ENCODE results near the gene AHI1.

The AHI1 gene
- long read RNA-seq, donor 1, partial matches to known transcripts: 5 of 5 reads
- long read RNA-seq, donor 1, other reads (novel, unspliced or antisense): 0 of 5 reads
- long read RNA-seq, donor 2, partial matches to known transcripts: 0 of 1 reads
- long read RNA-seq, donor 2, other reads (novel, unspliced or antisense): 0 of 1 reads
- long read RNA-seq, donor 3, partial matches to known transcripts: 0 of 1 reads
- long read RNA-seq, donor 3, other reads (novel, unspliced or antisense): 0 of 1 reads
- long read RNA-seq, donor 4, transcript AHI1-209 (3 exons, 900 nt): major isoform, 6 of 12 reads
- long read RNA-seq, donor 4, partial matches to known transcripts: 5 of 12 reads
- long read RNA-seq, donor 4, other reads (novel, unspliced or antisense): 0 of 12 reads
- long read RNA-seq, donor 5, full-length matches to known transcripts: 2 of 2 reads
- long read RNA-seq, donor 5, partial matches to known transcripts: 0 of 2 reads
- long read RNA-seq, donor 5, other reads (novel, unspliced or antisense): 0 of 2 reads
- long read RNA-seq, donor 6: 0 reads
- long read RNA-seq, donor 7, partial matches to known transcripts: 0 of 4 reads
- long read RNA-seq, donor 7, other reads (novel, unspliced or antisense): 0 of 4 reads
- long read RNA-seq, donor 8, partial matches to known transcripts: 5 of 7 reads
- long read RNA-seq, donor 8, other reads (novel, unspliced or antisense): 0 of 7 reads

DNA sequence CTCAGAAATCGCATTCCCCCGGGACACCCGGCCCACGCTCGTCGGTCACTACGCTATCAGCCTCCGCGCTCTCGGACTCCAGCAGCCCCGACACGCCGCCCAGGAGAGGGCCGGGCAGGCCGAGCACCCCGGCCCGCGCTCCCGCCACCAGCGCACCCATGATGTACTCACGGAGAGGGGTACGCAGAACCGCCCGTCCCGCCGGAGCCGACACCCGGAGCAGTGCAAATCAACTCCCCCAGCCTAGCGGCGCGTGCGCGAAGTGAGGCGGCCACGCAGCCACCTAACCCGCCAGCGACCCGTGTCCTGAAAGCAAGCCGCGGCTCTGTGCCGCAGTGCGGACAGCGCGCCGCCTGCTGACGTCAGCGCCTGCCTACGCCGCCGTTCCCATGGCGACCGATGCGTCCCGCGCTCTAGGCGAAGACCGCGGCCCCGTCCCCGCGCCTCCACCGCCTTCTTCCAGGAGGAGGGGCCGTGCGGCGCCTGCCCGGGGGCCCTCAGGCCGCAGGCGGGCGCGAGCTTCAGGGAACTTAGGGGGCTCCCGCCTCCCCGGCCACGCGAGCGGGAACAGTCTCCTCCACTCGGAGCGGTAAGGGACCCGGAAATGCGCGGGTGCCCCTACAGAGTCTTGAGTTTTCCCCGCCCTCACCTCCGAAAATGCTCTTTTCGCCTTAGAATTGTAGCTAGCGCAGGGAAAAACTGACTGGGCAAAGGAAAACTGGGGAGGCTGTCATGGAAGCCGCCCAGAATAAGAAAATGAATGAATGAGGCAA is at the start of gene AHI1:
Gene AHI1, minus strand, starts transcription at position 329 of the 773 bp plus-strand sequence. CDS start 5,503 bp downstream, outside the sequence.
- peak; percentile 98 for DNase-seq

DNA sequence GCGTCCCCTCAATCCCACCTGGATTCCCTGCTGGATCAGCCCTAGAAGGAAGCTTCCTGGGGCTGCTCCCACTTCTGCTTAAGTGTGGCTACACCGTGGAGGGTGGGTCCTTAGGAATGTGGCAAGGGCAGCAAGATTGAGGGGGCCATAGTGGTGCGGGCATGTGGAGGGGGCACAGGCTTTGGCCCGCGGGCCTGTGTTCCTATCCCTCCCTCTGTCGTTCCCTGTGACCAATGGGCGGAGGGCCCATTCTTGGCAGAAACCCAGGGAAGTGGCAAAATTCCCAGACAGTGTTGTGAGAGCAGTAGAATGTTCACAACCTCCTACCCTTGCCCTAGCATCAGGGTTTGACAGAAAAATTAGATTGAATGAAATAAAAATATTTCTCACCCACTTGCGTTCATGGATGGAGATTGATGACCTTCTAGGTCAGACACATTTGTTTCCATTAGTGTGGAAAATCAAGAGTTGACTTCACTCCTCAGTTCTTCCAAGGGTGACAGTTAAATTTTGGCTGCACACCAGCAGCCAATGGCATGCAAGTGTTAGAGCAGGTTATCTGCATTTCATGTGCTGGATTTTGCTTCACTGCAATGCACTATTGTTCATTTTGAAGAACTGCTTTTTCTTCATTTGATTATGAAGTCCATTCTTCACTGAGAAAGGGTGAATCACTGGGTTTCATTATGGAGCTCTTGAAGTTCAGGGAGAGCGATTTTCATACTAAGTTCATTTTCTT is 49.3 kb upstream of the AHI1 start:
- DNase-seq: no peak

DNA sequence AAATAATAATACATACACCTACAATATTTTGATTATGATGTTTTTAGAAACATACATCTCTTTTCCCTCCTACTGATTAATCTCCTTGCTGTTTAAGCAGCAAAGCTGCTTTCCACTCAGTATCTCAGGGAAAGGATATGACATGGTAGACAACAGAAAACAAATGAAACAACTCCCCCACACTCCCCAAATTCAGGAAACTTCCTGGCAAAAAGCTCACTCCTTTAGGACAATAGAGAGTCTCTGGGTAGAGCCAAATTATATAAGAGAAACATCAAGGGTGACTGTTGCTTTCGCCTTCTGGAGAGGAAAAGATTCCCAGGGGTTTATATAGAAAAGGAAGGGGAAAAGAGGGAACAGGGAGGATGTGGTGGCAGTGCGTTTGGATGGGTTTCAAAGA is 48.7 kb upstream of the AHI1 start:
- DNase-seq: no peak

DNA sequence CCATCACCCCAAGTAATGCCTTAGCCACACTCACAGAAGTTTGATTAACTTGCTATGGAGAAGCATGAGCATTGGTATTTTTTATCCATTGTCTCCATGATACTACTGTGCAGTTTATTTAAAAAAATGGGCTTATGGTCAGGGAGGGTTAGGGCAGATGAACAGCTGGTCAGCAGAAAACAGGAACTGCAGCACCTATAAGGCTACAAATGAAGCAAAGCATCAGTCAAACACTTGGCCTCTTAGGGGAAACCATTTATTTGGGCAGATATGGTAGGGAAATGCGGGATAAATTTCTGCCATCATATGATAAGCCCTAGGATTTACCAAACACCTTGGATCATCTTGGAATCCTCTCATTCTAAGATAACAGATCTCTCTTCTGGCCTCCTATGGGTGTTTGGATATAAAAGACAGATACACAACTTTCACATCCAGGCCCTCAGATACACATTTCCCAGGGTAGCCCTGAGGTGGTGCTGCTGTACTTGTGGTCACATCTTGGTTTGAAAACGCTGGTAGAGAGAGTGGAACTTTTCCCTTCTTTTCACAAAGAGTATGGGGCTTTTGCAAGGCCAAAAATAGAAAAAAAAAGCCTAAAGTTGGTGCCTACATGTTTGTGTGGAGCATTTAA is 42.8 kb upstream of the AHI1 start:
- DNase-seq: no peak

DNA sequence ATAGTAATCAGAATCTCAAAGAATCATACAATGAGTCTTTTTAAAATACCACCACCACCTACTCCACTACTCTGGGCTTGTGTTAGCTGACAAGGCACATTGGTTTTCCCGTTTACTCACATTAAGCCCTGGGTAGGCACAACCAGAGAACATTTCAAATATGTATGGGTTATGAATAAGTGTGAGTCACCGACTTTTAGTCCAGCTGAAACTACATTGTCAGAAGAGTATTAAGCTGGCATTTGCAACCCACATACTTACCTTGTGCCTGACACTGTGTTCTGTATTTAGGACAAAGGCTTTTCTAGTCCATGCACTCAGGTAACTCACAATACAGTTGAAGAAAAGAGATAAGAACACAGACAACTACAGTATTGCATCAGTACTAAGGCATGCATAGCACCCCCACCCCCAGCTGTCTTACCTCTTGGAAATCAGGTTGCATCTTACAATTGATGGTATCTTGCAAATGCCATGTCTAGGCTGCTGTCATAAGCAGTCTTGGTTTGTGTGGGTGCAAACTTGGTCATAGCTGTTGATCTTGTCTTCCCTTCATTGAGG is 40.3 kb upstream of the AHI1 start:
- no peak for DNase-seq

DNA sequence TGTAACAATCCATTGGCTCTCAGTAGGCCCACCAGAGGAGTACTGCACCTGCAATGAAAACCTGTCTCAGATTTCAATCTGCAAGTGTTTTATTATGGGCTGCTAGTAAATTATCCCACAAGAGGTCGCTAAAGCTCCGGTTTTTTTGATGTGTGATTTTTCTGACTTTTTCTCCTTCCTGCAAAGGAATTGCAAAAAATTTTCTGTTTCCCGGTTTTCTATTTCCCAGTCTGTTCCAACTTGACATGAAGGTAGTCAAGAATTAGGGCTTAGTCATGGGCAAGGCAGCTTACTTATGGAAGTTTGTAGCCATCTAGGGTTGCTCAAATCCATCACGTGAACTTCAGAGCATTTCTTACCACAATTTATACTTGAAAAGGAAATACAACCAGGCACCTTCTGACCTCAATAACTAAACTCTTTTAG is 38.5 kb upstream of the AHI1 start:
- peak; percentile 51 for DNase-seq

DNA sequence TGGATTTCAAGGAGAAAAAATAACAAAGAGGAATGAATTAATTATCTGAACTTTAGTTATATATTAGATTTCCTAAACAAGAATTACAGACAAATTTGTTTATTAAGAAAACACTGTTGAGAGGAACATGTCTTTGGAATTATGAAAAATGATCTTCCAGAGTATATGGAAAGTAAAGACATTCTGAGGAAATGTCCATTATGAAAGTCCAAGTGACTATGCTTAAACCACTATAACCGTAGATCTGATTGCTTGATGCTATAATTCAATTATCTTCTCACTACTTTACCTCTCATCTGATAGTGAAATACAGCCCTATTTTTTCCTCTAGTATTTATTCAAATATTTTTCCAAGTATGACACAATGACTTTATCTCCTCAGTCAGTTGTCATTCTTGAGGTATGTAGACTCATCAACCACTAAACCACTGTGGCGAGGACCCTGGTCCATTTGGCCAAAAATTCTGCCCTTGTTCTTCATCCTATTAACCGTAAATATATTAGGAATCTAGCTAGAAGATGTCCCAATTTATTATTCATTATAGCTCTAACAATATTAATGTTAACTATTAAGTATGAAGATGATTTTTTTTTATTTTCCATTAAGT is 37.3 kb upstream of the AHI1 start:
- DNase-seq: no peak

DNA sequence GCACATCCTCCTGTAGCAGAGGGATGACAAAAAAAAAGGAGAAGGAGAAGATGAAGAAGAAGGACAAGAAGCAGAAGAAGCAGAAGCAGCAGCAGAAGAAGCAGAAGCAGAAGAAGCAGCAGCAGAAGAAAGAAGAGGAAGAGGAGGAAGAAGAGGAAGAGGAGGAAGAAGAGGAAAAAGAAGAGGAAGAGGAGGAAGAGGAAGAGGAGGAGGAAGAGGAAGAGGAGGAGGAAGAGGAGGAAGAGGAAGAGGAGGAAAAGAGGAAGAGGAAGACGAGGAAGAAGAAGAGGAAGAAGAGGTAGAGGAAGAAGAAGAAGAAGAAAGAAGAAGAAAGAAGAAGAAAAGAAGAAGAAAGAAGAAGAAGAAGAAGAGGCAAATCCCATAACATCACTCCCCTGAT is 35.0 kb upstream of the AHI1 start:
- DNase-seq: no peak

DNA sequence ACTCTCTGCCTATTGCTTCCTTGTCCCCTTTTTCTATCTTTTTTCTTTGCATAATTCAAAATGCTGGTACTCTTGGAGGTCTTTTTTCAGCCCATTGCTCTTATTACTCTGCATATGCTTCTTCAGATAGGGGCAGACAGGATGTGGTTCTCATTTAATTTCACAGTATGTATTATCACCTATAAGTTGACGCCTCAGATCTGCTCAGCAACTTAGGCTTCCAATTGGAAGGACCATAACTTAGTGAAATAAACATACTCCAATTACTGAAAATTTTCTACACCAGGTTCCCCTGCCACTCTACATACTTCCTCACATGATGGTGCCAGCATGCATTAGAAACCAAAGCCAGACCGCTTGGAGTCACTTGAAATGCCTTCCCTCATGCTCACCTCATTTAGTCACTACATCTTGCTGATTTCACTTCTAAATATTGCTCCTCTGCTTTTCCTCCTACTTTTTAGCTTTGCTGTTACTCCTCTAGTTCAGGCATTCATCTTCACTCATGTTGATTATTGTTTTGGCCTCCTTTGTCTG is 34.5 kb upstream of the AHI1 start:
- DNase-seq: no peak

DNA sequence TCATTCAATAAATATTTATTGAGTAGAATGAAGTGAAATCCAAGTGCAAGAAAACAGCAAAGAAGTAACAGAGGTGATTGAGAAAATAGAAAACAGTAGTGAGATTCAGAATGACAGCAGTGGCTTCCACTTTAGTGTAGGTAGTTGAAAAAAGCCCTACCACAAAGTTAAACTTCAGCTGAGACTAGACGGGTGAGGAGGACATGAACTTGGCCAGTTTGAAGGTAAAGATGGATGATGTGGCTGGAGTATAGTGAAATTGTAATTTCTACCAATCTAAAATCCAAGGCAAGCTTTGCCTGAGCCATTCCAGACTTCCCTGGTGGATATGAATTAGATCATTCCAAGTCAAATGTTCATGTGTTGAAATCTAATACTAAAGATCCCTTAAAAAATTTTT is 32.6 kb upstream of the AHI1 start:
- no peak for DNase-seq

DNA sequence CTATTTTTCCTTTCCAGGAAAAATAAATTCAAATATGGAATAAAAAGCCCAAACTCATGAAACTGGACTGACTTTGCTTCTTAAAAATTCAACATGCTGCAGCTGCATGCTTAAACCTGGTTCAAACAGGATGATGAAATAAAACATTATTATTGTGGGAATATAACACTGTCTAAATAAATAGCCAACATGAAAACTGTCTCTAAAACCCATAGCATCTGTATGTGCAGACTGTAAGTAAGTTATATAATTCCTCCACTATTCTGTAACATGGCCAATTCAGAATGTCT is 30.4 kb upstream of the AHI1 start:
- DNase-seq: no peak

DNA sequence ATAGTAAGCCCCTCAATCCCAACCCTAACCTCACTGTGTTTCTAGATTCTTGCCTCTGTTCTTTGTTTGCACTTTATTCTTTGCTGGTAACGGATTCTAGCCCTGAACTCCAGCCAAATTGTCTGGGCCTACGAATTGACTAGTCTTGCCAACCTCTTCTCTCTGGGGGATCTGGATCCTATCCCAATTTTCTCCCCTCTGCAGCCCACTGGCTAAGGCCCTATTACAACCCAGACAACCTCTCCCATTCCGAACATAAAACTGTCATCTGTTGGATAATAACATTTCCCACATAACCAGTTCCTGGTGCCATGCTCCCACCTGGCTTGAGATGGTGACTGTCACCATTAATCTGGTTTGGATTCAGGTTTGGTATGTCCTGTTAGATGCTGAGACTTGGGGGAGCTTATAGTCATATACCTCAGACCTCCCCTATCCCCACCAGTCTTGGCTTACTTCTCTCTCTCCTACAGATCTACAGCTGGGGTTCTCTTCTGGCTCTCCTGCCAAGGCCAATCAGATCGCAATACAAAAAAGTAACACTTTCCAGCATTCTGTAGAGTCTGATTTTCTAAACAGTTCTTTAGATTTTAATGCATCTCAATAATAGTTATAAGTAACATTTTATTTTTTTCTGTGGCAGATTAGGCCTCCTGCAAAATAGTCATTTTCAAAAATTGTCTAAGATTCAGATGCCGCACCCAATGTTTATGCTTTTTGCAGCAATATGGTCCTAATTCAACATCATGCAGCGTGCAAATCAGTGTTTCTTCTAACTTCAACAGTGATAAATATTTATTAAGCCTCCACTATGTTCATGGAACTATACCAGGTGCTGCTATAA is 29.8 kb upstream of the AHI1 start:
- DNase-seq: no peak

DNA sequence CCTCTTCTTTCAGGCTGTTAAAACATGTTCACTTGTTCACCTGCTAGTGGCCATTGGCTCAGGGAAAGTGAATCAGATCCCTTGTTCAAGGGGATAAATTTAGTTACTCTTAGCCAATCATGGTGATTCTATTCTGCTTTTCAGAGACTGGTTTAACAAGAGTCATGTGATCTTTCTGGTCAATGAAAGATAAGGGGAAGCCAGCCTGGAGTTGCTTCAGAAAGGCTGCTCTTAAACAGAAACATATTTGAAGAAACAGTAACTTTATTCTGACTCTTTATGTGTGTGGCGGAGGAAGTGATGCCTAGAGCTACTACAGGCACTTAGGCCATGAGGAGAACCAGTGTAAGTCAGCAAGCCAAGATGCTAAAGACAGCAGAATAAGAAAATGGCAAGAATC is 28.1 kb upstream of the AHI1 start:
- DNase-seq: no peak

DNA sequence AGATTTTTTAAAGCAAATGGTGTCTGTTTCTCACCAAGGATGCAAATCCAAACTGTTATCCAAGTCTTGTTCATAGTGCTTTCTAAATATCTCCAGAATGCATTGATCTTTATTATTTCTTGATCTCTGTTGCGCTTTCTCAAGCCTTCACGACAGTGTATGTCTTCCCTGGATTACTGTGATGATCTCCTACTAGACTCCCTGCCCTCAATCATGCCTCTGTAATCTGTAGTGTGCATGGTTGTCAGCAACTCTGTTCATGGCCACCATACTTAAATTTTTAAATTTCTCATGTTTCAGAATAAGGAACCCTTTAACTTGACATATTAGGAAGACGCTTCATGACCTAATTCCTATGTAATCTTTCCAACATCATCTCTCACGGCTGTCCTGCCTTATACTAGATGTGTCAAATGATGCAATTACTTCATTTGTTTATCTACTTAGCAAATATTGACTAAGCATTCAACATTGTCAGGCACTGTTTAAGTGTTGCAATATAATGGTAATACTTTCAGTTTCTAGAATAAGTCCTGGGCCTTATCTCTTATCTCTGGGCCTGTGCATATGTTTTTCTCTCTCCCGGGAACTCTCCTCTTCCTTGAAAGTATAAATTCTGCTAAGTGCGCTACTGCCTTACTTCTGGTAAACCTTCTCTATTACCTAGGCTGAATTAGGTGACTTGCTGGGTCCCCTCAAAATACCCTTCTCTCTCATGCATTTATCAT is 25.6 kb upstream of the AHI1 start:
- DNase-seq: no peak

DNA sequence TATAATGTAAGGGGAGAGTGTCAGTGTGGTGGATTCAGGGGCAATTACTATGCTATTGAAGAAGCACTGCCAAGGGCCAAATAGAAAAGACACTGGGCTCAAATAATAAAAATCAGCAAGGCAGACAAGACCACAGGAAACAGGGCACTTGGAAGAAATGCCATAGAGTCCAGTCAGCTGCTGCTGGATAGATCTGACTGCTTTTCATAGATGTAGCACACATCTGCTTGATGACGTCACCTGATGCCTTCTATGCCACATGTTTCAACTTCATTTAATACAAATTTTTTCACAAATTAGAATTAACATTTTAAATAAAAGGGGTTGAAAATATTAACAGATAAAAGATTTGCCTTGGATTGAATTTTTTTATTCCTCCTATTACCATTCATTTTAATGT is 23.9 kb upstream of the AHI1 start:
- DNase-seq: no peak

DNA sequence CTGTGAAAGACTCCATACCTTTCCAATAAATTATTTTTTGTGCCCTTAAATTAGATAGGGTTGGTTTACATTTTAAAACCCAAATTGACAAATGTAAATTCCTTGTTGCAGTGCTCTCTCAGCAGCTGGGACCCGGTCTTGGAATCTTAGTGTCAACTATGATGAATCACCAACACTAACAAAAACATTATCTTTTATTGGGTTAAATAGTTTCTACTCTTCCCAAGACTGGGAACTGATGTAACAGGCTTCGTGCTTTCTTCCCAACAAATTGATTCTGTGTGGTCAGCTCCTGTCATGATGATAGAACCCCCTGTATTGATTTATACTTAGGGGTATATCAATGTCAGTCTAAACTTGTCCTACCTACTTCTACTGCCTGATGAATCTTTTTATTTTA is 23.2 kb upstream of the AHI1 start:
- no peak for DNase-seq

DNA sequence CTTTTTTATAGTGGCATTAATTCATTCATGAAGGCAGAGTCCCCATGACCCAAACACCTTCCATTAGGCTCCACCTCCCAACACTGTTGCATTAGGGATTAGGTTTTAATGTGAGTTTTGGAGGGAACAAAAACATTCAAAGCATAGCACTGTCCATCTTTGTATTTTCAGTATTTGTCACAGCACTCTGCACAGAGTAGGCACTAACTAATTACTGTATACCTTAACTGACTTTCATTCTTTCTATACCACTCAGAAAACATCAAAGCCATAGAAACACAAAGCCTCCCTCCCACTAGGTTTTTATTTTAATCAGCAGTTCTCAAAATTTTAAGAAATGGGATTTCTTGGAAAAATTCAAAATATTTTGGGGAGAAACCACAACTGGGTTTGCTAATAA is 21.8 kb upstream of the AHI1 start:
- no peak for DNase-seq

DNA sequence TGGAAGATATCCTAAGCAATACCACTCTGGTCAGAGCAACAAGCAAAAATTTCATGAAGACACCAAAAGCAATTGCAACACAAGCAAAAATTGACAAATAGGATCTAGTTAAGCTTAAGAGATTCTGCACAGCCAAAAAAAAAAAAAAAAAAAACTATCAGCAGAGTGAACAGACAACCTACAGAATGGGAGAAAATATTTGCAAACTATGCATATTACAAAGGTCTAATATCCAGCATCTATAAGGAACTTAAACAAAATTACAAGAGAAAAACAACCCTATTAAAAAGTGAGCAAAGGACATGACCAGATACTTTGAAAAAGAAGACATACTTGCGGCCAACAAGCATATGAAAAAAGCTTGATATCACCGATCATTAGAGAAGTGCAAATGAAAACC is 20.0 kb upstream of the AHI1 start:
- no peak for DNase-seq

DNA sequence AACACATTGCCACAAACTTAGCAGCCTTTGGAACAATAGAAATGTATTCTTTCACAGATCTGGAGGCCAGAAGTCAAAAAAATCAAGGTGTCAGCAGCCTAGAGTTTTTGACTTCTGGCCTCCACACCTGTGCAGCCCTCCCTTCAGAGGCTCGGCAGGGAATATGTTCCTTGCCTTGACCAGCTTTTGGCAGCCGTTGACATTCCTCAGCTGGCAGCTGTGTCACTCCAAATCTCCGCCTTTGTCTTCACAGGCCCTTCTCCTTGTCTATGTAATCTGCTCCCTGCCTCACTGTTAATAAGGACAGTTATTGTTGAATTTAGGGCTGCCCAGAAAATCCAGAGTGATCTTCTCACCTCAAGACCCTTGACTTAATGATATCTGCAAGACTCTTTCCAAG is 17.2 kb upstream of the AHI1 start:
- DNase-seq: no peak

All from right kidney (tissue), 9 donors.